Fibroblast of pulmonary artery (primary cell): ENCODE measurements around the gene TMEM204.

ENCODE experiments used
- DNase-seq: peaks from one replicate; pipeline ENCODE4 v3.0.0-alpha.2; 2010; ENCODE audit warnings: low read depth
- H3K4me3 ChIP-seq: replicated peaks from 2 replicates; pipeline ENCODE4 v1.5.1; 2011; ENCODE audit warnings: low read depth, mild to moderate bottlenecking, control low read depth, low read length, moderate library complexity
- TF ChIP-seq, protein P1 (sequence below): IDR thresholded peaks from 2 replicates; pipeline ENCODE4 v1.5.1; 2011; ENCODE audit warnings: mild to moderate bottlenecking, control low read depth, low read length, inconsistent platforms; ENCODE audit errors: missing control alignments

TMEM204 gene

DNA sequence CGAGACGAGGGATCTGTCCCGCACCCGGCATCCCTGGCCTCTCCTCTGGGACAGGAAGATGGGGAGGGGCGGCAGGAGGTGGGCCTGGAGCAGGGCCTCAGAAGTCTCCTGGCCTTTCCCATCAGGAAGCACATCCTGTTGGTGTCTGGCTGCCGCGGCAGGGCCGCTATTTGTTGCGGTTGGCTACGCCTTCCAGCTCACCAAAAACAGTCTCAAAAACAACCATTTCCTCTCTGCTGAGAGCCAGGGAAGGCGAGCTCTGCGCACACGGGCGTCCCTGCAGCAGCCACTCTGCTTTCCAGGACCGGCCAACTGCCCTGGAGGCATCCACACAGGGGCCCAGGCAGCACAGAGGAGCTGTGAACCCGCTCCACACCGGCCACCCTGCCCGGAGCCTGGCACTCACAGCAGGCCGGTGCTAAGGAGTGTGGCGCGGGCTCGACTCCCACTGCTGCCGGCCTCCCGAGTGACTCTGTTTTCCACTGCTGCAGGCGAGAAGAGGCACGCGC lies at the start of gene TMEM204:
TSS of gene TMEM204 (plus strand) at position 224 of the 509 bp plus-strand sequence. CDS start 610 bp downstream, outside the sequence.
- TF ChIP-seq, protein P1, sequence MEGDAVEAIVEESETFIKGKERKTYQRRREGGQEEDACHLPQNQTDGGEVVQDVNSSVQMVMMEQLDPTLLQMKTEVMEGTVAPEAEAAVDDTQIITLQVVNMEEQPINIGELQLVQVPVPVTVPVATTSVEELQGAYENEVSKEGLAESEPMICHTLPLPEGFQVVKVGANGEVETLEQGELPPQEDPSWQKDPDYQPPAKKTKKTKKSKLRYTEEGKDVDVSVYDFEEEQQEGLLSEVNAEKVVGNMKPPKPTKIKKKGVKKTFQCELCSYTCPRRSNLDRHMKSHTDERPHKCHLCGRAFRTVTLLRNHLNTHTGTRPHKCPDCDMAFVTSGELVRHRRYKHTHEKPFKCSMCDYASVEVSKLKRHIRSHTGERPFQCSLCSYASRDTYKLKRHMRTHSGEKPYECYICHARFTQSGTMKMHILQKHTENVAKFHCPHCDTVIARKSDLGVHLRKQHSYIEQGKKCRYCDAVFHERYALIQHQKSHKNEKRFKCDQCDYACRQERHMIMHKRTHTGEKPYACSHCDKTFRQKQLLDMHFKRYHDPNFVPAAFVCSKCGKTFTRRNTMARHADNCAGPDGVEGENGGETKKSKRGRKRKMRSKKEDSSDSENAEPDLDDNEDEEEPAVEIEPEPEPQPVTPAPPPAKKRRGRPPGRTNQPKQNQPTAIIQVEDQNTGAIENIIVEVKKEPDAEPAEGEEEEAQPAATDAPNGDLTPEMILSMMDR: no peak
- DNase-seq: peak; percentile 68
- peak within 1 kb of the TSS; percentile 48 for H3K4me3 ChIP-seq

- no peak for DNase-seq
- TF ChIP-seq, protein P1: no peak
- H3K4me3 ChIP-seq: no peak overlapping the region
These were observed 47.5 kb upstream of the TMEM204 start for GRCh38 chr16:1485847-1486496.

- no peak for DNase-seq
- TF ChIP-seq, protein P1: no peak
- no peak overlapping the region for H3K4me3 ChIP-seq
These were observed 46.7 kb upstream of the TMEM204 start for GRCh38 chr16:1486551-1487390.

GRCh38 chr16:1487395-1488053 lies 45.9 kb upstream of the TMEM204 start:
- no peak for DNase-seq
- no peak overlapping the region for H3K4me3 ChIP-seq
- TF ChIP-seq, protein P1: no peak

DNA sequence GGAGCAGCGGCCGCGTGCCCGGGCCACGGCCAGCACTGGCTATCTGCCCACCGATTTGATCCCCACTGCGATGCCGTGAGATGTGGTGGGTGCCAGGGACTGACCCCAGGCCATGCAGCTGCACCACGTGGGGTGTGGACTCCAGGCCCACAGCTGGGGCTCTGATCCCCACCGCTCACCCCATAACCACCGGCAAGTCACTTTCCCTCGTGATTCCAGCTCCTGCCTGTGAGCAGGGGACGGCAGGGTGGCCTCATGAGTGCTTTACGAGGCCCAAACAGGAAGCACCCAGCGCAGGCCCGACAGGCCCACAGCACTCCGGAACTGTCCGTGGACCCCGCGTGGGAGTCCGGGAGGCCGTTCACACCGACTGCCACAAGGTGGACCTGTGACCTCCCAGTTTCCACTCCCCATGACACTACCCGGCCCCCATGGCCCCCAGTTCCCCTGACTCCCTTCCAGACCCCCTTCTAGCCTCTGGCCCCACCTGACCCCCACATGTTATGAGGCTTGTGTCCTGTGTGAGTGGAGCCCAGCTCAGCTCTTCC lies 45.3 kb upstream of the TMEM204 start:
- TF ChIP-seq, protein P1: no peak
- DNase-seq: no peak
- H3K4me3 ChIP-seq: no peak overlapping the region

DNA sequence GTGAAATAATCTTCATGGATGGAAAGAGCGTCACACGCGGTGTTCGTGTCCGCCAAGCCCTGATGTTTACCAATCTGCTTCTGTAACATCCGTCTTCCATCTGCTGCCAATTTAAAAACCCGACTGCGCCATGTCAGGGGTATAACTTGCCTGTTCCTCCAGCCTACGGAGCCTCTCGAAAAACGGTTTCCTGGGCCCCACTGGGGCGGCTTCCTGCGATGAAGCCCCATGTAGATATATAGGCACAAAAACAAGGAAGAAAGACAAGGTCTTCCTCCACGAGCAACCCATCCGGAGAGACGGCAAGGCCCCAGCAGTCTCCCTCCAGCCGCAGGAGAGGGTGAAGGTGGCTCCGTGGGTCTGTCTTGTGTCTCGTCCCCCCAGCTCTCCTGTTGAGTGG lies 44.8 kb upstream of the TMEM204 start, which contains the start of gene PTX4:
TSS of gene PTX4 (minus strand) at position 326 of the 400 bp plus-strand sequence. CDS start at position 291, 35 bp downstream.
- TF ChIP-seq, protein P1: no peak
- no peak within 1 kb of the TSS for H3K4me3 ChIP-seq
- DNase-seq: no peak
